ENCODE data around the gene NBR1.
A peak's percentile ranks its signal among the peaks of the same experiment; 100 is the strongest.
"Not testable (repeated sequence)": the region's sequence is repeated elsewhere in the genome, so short reads cannot be mapped to it uniquely, and the experiment has no call there.

The NBR1 gene, protein sequence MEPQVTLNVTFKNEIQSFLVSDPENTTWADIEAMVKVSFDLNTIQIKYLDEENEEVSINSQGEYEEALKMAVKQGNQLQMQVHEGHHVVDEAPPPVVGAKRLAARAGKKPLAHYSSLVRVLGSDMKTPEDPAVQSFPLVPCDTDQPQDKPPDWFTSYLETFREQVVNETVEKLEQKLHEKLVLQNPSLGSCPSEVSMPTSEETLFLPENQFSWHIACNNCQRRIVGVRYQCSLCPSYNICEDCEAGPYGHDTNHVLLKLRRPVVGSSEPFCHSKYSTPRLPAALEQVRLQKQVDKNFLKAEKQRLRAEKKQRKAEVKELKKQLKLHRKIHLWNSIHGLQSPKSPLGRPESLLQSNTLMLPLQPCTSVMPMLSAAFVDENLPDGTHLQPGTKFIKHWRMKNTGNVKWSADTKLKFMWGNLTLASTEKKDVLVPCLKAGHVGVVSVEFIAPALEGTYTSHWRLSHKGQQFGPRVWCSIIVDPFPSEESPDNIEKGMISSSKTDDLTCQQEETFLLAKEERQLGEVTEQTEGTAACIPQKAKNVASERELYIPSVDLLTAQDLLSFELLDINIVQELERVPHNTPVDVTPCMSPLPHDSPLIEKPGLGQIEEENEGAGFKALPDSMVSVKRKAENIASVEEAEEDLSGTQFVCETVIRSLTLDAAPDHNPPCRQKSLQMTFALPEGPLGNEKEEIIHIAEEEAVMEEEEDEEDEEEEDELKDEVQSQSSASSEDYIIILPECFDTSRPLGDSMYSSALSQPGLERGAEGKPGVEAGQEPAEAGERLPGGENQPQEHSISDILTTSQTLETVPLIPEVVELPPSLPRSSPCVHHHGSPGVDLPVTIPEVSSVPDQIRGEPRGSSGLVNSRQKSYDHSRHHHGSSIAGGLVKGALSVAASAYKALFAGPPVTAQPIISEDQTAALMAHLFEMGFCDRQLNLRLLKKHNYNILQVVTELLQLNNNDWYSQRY

GRCh38 chr17:43170766-43171585 lies at the start of gene NBR1:
TSS of gene NBR1 (plus strand) at chr17:43171214. CDS start at chr17:43175800, 4,586 bp downstream.
- peak; percentile 89 to 99 (median 97) for DNase-seq
- intact Hi-C loops (cut with DNase I), result loop anchor here (5.0 kb wide), 2 partner anchors 44 to 149 kb away; partner anchors contain the start of genes BRCA1 and VAT1

- intact Hi-C loops (cut with DNase I), result loop anchor here (5.0 kb wide), 1 partner anchor 47 kb away; the partner anchor contains the start of gene NBR1
- DNase-seq, result peak; percentile 79 to 97 (median 91)
These were observed 45.7 kb upstream of the NBR1 start, which contains the start of gene BRCA1 for GRCh38 chr17:43125133-43125966. TSS of gene BRCA1 (minus strand) at chr17:43125364. CDS start at chr17:43124096, 1,268 bp downstream.

DNA sequence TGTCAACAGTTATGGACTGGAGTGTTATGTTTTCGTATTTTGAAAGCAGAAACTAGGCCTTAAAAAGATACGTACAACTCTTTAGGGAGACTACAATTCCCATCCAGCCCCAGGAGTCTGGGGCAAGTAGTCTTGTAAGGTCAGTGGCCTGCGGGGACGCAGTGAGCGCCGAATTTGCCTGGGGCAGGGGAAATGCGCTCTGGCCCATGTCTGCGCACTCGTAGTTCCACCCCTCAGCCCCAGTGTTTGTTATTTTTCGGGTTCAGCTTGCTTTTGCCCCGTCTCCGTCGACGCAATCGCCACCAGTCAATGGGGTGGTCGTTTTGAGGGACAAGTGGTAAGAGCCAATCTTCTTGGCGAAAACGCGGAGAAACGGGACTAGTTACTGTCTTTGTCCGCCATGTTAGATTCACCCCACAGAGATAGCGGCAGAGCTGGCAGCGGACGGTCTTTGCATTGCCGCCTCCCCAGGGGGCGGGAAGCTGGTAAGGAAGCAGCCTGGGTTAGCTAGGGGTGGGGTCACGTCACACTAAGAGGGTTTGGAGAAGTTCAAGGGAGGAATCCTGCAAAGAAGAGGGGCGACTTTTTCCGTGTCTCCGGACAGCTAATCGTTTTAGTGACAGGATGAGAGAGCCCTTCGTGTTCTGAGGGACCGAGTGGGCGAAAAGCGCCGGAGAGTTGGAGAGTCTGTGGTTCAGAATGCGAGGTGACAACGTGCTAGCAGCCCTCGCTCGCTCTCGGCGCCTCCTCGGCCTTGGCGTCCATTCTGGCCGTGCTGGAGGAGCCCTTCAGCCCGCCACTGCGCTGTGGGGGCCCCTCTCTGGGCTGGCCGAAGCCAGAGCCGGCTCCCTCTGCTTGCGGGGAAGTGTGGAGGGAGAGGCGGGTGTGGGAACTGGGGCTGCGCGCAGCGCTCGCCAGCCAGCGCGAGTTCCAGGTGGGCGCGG lies 44.8 kb upstream of the NBR1 start:
- peak in 1 of 42 donors; percentile 23 for DNase-seq
- intact Hi-C loops (cut with DNase I), result loop anchor here (5.0 kb wide), 1 partner anchor 46 kb away; the partner anchor contains the start of gene NBR1

DNA sequence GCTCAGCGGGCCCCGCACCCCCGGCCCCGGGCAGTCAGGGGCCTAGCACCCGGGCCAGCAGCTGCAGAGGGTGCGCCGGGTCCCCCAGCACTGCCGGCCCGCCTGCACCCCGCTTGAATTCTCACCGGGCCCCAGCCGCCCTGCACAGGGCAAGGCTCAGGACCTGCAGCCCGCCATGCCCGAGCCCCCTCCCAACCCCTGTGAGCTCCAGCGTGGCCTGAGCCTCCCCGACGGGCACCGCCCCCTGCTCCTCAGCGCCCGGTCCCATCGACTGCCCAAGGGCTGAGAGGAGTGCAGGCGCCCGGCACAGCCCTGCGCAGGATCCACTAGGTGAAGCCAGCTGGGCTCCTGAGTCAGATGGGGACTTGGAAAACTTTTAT lies 44.1 kb upstream of the NBR1 start:
- no peak for DNase-seq

GRCh38 chr17:43127333-43127876 lies 43.6 kb upstream of the NBR1 start:
- not testable (repeated sequence) for DNase-seq
- intact Hi-C loops (cut with DNase I), result loop anchor here (5.0 kb wide), 1 partner anchor 45 kb away; the partner anchor contains the start of gene NBR1

More for the DNA sequence above, 44.1 kb upstream of the NBR1 start:
- intact Hi-C loops (cut with DNase I), result loop anchor here (5.0 kb wide), 1 partner anchor 45 kb away; the partner anchor contains the start of gene NBR1

DNA sequence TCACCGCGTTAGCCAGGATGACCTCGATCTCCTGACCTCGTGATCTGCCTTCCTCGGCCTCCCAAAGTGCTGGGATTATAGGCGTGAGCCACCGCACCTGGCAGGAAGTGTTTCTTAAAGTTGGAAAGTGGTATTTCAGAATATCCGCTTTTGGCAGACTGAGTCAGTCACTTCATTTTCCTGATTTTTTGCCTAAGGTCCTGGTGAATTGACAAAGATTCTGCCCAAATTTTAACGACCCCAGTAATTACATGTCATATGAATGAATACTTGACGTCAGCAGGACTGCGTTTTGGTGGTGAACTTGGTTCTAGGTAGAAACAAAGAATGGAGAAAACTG lies 41.4 kb upstream of the NBR1 start:
- intact Hi-C loops (cut with DNase I), result loop anchor here (5.0 kb wide), 1 partner anchor 43 kb away; the partner anchor contains the start of gene NBR1
- no peak for DNase-seq

GRCh38 chr17:43132117-43132516 lies 38.9 kb upstream of the NBR1 start:
- peak in 2 of 42 donors; percentile 6 to 10 for DNase-seq
- intact Hi-C loops (cut with DNase I), result no loop called here

- intact Hi-C loops (cut with DNase I), result not testable (repeated sequence)
These were observed 37.6 kb upstream of the NBR1 start for GRCh38 chr17:43133439-43133838.

DNA sequence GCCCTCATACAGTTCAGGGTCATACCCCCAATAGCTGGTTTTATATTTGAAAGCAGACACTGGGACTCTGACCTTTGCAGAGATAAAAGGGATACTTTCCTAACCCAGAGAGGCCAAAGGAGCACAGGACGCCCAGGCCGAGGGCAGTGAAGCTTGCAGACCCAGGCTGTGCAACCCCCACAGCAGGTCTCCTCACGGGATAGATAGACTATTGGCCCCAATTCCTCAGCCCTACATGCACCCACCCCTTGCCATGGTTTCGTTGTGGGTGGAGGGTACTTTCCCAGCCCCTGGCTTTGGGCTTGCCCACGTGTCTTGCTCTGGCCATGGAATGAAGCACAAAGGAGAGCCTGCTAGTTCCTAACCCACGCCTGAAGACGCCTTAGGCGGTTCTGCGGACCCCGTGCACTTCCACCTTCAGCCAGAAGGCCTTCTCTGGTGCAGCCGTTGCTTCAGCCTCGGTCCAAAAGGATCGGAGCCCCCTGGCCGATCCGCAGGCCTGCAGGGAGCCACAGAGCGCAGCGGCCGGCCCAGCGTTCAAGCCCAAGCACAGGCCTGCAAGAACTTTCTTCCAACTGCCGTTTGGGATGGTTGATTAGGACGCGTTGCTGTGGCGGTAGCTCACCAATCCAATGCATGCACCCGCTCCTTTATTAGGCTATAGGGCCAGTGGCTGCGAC lies 36.1 kb upstream of the NBR1 start:
- intact Hi-C loops (cut with DNase I), result no loop called here
- DNase-seq, result no peak

More at GRCh38 chr17:43133439-43133838, 37.6 kb upstream of the NBR1 start:
- not testable (repeated sequence) for DNase-seq

GRCh38 chr17:43135454-43135819 lies 35.6 kb upstream of the NBR1 start:
- intact Hi-C loops (cut with DNase I), result no loop called here
- no peak for DNase-seq

GRCh38 chr17:43136574-43136973 lies 34.4 kb upstream of the NBR1 start:
- DNase-seq; intact Hi-C loops (cut with DNase I): not testable (repeated sequence)

DNA sequence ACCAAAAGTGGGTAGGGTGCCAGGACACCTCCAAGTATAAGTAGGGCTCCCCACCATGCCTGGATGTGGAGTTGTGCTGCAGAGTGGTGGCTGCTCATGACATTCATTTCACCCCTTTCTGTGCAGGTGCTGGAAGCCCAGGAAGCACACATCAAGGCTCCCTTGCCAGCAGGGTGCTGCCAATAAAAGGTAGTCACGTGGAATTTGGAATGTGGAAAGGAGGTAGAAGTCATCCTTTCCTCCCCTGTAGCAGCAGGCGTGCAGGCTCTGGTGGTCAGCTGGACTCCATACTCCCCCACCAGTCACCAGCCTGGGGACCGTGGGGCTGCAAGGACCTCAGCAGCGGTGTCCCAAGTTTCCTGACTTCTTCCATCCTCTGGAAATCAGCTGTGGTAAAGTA lies 32.5 kb upstream of the NBR1 start:
- intact Hi-C loops (cut with DNase I); DNase-seq: not testable (repeated sequence)

DNA sequence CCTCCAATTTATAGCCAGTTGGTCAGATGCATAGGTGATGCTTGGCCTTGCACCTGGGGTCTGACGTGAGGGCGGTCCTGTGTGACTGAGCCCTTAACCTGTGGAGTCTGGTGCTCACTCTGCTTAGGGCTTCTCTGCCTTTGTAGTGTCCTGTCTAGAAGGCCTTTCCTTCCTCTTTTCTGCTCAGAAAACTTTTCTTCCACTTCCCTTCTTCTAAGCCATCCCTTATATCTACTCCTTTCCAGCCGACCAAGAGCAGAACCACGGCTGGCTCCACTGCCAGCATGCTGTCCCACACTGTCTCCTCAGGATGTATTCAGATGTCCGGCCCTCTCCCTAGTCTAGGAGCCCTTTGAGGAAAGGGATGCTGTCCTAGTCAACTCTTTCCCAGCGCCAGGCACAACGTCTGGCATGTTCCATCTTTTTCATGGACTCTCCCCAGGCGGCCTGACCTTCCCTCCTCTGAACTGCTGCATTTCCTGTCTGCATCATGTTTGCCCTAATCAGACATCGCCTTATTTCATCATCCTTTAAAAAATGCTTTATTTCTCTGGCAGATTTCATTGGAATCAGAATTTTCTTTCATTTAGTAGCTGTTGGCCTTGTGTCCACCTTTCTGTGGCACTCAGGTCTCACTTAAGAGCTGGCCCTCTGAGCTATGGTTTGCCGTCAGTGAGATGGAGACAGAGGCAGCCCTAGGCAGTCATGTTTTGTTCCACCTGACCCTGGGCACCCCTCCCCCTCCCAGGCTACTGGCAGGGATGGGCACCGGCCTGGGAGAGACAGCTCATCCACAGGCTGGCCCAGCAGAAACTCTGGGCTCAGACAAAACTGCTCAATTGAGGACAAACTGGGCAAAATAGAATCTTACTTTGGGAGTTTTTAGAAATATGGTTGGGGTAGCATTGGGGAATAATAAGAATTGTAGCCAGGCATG lies 30.4 kb upstream of the NBR1 start:
- DNase-seq, result peak in 1 of 42 donors; percentile 27
- intact Hi-C loops (cut with DNase I), result no loop called here

DNA sequence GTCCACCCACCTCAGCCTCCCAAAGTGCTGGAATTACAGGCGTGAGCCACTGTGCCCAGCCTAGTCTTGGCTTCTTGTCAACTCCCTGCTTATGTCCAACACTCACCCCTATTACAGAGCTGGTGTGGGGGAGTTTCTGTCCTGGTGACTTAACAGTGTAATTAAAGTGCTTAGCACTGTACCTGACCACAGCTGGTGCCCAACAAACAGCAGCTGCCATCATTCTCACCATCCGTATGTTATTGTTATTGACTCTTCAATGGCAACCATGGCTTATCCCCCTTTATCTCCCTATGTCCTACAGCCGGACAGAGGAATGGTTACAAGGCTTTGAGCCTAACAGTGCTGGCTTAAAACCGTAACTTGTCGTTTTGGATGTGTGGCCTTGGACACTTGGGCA lies 28.9 kb upstream of the NBR1 start:
- DNase-seq, result no peak
- intact Hi-C loops (cut with DNase I), result no loop called here

GRCh38 chr17:43143201-43143600 lies 27.8 kb upstream of the NBR1 start:
- intact Hi-C loops (cut with DNase I), result no loop called here
- peak in 1 of 42 donors; percentile 15 for DNase-seq
